H9 (cell line): ENCODE measurements around the gene GRIN2B. TPM values are rescaled to one million over a fixed set of nuclear protein-coding genes. Genes with fewer than 3 reads are reported as not detected.

Experiments used
- DNase-seq: peaks from one replicate; pipeline ENCODE4 v3.0.0-alpha.2; 2017
- H2AFZ ChIP-seq: one replicate; pipeline ENCODE4 v1.6.1; 2013; ENCODE audit warnings: mild to moderate bottlenecking, low read length, control low read depth, moderate library complexity
- H2AK5ac ChIP-seq: 2 replicates; pipeline ENCODE4 v1.6.1; 2013; ENCODE audit warnings: low read length, control low read depth, mixed read lengths; ENCODE audit not compliant: insufficient read length
- H2BK120ac ChIP-seq: one replicate; pipeline ENCODE4 v1.6.1; 2013; ENCODE audit warnings: low read depth, mild to moderate bottlenecking, low read length, control low read depth, inconsistent platforms; ENCODE audit not compliant: poor library complexity, severe bottlenecking
- H2BK12ac ChIP-seq: 2 replicates; pipeline ENCODE4 v1.6.1; 2013; ENCODE audit warnings: low read length, control low read depth, mixed read lengths, low read depth; ENCODE audit not compliant: insufficient read length
- H2BK15ac ChIP-seq: 2 replicates; pipeline ENCODE4 v1.6.1; 2013; ENCODE audit warnings: low read depth, low read length, control low read depth
- H2BK20ac ChIP-seq: one replicate; pipeline ENCODE4 v1.6.1; 2013; ENCODE audit warnings: low read depth, mild to moderate bottlenecking, low read length, control low read depth, inconsistent platforms; ENCODE audit not compliant: poor library complexity, severe bottlenecking
- H2BK5ac ChIP-seq: 2 replicates; pipeline ENCODE4 v1.6.1; 2013; ENCODE audit warnings: low read length, control low read depth, mixed read lengths; ENCODE audit not compliant: insufficient read length
- H3K14ac ChIP-seq: 2 replicates; pipeline ENCODE4 v1.6.1; 2013; ENCODE audit warnings: low read length, control low read depth; ENCODE audit not compliant: insufficient read depth
- H3K18ac ChIP-seq: 2 replicates; pipeline ENCODE4 v1.6.1; 2013; ENCODE audit warnings: low read depth, mild to moderate bottlenecking, mixed read lengths, low read length, control low read depth; ENCODE audit not compliant: insufficient read length
- H3K23ac ChIP-seq: 2 replicates; pipeline ENCODE4 v1.6.1; 2013; ENCODE audit warnings: low read length, control low read depth, mixed read lengths, low read depth; ENCODE audit not compliant: insufficient read length
- H3K23me2 ChIP-seq: 2 replicates; pipeline ENCODE4 v1.6.1; 2013; ENCODE audit warnings: low read depth, mild to moderate bottlenecking, mixed read lengths, low read length, control low read depth; ENCODE audit not compliant: insufficient read length, poor library complexity, severe bottlenecking
- H3K27ac ChIP-seq: 2 replicates; pipeline ENCODE4 v1.5.1; 2013; ENCODE audit warnings: low read length, control low read depth, mixed read lengths, low read depth; ENCODE audit not compliant: insufficient read length
- H3K27me3 ChIP-seq: 2 replicates; pipeline ENCODE4 v1.6.1; 2013; ENCODE audit warnings: low read length, control low read depth, inconsistent platforms; ENCODE audit not compliant: insufficient read depth
- H3K4ac ChIP-seq: 2 replicates; pipeline ENCODE4 v1.6.1; 2013; ENCODE audit warnings: low read depth, mild to moderate bottlenecking, control low read depth, inconsistent platforms, low read length, moderate library complexity
- H3K4me1 ChIP-seq: 2 replicates; pipeline ENCODE4 v1.6.1; 2013; ENCODE audit warnings: low read length, control low read depth, inconsistent platforms; ENCODE audit not compliant: insufficient read depth
- H3K4me2 ChIP-seq: 2 replicates; pipeline ENCODE4 v1.6.1; 2013; ENCODE audit warnings: low read length, control low read depth, mixed read lengths; ENCODE audit not compliant: insufficient read length, insufficient read depth
- H3K56ac ChIP-seq: 2 replicates; pipeline ENCODE4 v1.6.1; 2013; ENCODE audit warnings: low read depth, mild to moderate bottlenecking, mixed read lengths, low read length, control low read depth; ENCODE audit not compliant: insufficient read length
- H3K79me1 ChIP-seq: 2 replicates; pipeline ENCODE4 v1.6.1; 2013; ENCODE audit warnings: low read depth, mild to moderate bottlenecking, moderate library complexity, low read length, control low read depth, inconsistent platforms; ENCODE audit not compliant: insufficient read depth, poor library complexity, severe bottlenecking
- H3K79me2 ChIP-seq: 2 replicates; pipeline ENCODE4 v1.6.1; 2013; ENCODE audit warnings: low read length, control low read depth, inconsistent platforms; ENCODE audit not compliant: insufficient read depth
- H3K9ac ChIP-seq: 2 replicates; pipeline ENCODE4 v1.6.1; 2013; ENCODE audit warnings: low read length, control low read depth, mixed read lengths; ENCODE audit not compliant: insufficient read length; ENCODE audit errors: extremely low read depth
- H3K9me3 ChIP-seq: one replicate; pipeline ENCODE4 v1.6.1; 2013; ENCODE audit warnings: low read depth, low read length, inconsistent platforms; ENCODE audit not compliant: control insufficient read depth
- H3T11ph ChIP-seq: one replicate; pipeline ENCODE4 v1.6.1; 2013; ENCODE audit warnings: mild to moderate bottlenecking, low read length, control low read depth, inconsistent platforms
- H4K20me1 ChIP-seq: one replicate; pipeline ENCODE4 v1.6.1; 2013; ENCODE audit not compliant: control insufficient read depth, insufficient read length, insufficient read depth
- H4K5ac ChIP-seq: 2 replicates; pipeline ENCODE4 v1.6.1; 2013; ENCODE audit warnings: low read depth, mild to moderate bottlenecking, mixed read lengths, low read length, control low read depth; ENCODE audit not compliant: insufficient read length
- H4K8ac ChIP-seq: replicated peaks from 2 replicates; pipeline ENCODE4 v1.6.1; 2013; ENCODE audit warnings: low read length, control low read depth, mixed read lengths, low read depth; ENCODE audit not compliant: insufficient read length
- H4K91ac ChIP-seq: 2 replicates; pipeline ENCODE4 v1.6.1; 2013; ENCODE audit warnings: low read depth, mild to moderate bottlenecking, moderate library complexity, mixed read lengths, low read length, control low read depth; ENCODE audit not compliant: insufficient read length
- H3K27ac Mint-ChIP-seq, 3 experiments: 2 replicates in 2 of 3; 3 replicates in 1 of 3; pipeline ENCODE4 v1.8.0; 2020 to 2021; ENCODE audit warnings: mixed read lengths in 3 of 3, mild to moderate bottlenecking in 1 of 3, moderate library complexity in 1 of 3
- H3K27me3 Mint-ChIP-seq: 2 replicates; pipeline ENCODE4 v1.8.0; 2021; ENCODE audit warnings: low read depth, mild to moderate bottlenecking, moderate library complexity, mixed read lengths
- H3K36me3 Mint-ChIP-seq, 3 experiments: 2 replicates in 2 of 3; 3 replicates in 1 of 3; pipeline ENCODE4 v1.8.0; 2020 to 2021; ENCODE audit warnings: low read depth in 3 of 3, mixed read lengths in 3 of 3; ENCODE audit not compliant: insufficient read depth in 1 of 3
- H3K4me1 Mint-ChIP-seq, 2 experiments: 2 replicates each; pipeline ENCODE4 v1.8.0; 2020; ENCODE audit warnings: mixed read lengths in 2 of 2
- H3K4me3 Mint-ChIP-seq, 2 experiments: 2 replicates in 1 of 2; 3 replicates in 1 of 2; pipeline ENCODE4 v1.8.0; 2020 to 2021; ENCODE audit warnings: mild to moderate bottlenecking in 2 of 2, mixed read lengths in 2 of 2, moderate library complexity in 1 of 2
- H3K9me3 Mint-ChIP-seq, 2 experiments: 2 replicates in 1 of 2; 3 replicates in 1 of 2; pipeline ENCODE4 v1.8.0; 2020; ENCODE audit warnings: mild to moderate bottlenecking in 2 of 2, mixed read lengths in 2 of 2, moderate library complexity in 1 of 2
- CTCF ChIP-seq: fragments of 200-600 bp; sonication (generic); conservative IDR thresholded peaks from 3 replicates; pipeline ENCODE4 v1.8.0; 2021; ENCODE audit warnings: antibody characterized with exemption, mild to moderate bottlenecking
- WGBS: extraction: QIAGEN DNeasy Blood & Tissue Kit; methylation state at CpG from one replicate; pipeline ENCODE4 v1.1.7; 2013; ENCODE audit warnings: missing lambda C conversion rate, low lambda C conversion rate, mixed read lengths; ENCODE audit not compliant: insufficient read length; ENCODE audit errors: extremely low coverage; 5-methylcytosine and 5-hydroxymethylcytosine counted together
- total RNA-seq: library from RNA; stranded (reverse); gene quantifications from 2 replicates; pipeline ENCODE4 v1.2.1, GENCODE V29; 2021

The GRIN2B gene
- total RNA-seq, 1 experiment from 2014 or later, result 0.13 TPM

- Mint-ChIP-seq H3K4me1 (peaks cover 38 to 41% of the 10 kb centered on the region in 2 experiments), H3K4me3 (no peak overlapping the region), H3K27me3 (peaks cover 20% of the 10 kb centered on the region), H3K36me3 (peaks cover 0 to 10% (median 10%) of the 10 kb centered on the region in 3 experiments; a peak in 5 of 7 replicates), H3K9me3 (peaks cover 14 to 15% of the 10 kb centered on the region in 2 experiments; a peak in 4 of 5 replicates), H3K27ac (no peak overlapping the region)
- no peaks in the 10 kb centered on the region for H3K23me2 ChIP-seq
- no peak overlapping the region for H2AFZ ChIP-seq
- no peak overlapping the region for H2BK120ac ChIP-seq
- H2AK5ac ChIP-seq, result no peak overlapping the region
- no peaks in the 10 kb centered on the region for H3K27me3 ChIP-seq
- H3K79me2 ChIP-seq, result no peaks in the 10 kb centered on the region
- H2BK15ac ChIP-seq, result no peak overlapping the region
- no peak overlapping the region for H3K23ac ChIP-seq
- DNase-seq, result no peak
- H3K4me1 ChIP-seq, result peaks cover 2% of the 10 kb centered on the region; the same call in 1 of the 2 replicates
- H3K56ac ChIP-seq, result no peak overlapping the region
- H2BK20ac ChIP-seq, result no peak overlapping the region
- no peak overlapping the region for H3K14ac ChIP-seq
- H4K5ac ChIP-seq, result no peak overlapping the region
- no peak overlapping the region for H2BK5ac ChIP-seq
- WGBS, result no CpG with 5 or more reads among the region's 7 CpGs
- H3T11ph ChIP-seq, result no peak overlapping the region
- no peak overlapping the region for H3K9ac ChIP-seq
- no peak overlapping the region for H2BK12ac ChIP-seq
- H3K79me1 ChIP-seq, result no peaks in the 10 kb centered on the region
- H3K9me3 ChIP-seq, result no peaks in the 10 kb centered on the region
- H4K8ac ChIP-seq, result no peak overlapping the region
- H4K91ac ChIP-seq, result no peak overlapping the region
- TF ChIP-seq CTCF, result no peak
- H3K4me2 ChIP-seq, result no peak overlapping the region
- H3K27ac ChIP-seq, result no peak overlapping the region
- H4K20me1 ChIP-seq, result peaks cover 2% of the 10 kb centered on the region
- no peak overlapping the region for H3K18ac ChIP-seq
- no peak overlapping the region for H3K4ac ChIP-seq
These were observed 41.0 kb downstream of the GRIN2B start for GRCh38 chr12:13940335-13940865.
